ENCODE measurements around the gene MAN2A1.
"Not testable (repeated sequence)": the region's sequence is repeated elsewhere in the genome, so short reads cannot be mapped to it uniquely, and the experiment has no call there.

The MAN2A1 gene

GRCh38 chr5:109832207-109833188, 142.8 kb downstream of the MAN2A1 start:
- DNase-seq, result not testable (repeated sequence)

GRCh38 chr5:109833946-109834345, 144.2 kb downstream of the MAN2A1 start:
- no peak for DNase-seq

GRCh38 chr5:109836280-109836679, 146.6 kb downstream of the MAN2A1 start:
- no peak for DNase-seq

GRCh38 chr5:109837231-109837861, 147.6 kb downstream of the MAN2A1 start:
- DNase-seq, result no peak

- no peak for DNase-seq
These were observed 148.4 kb downstream of the MAN2A1 start for GRCh38 chr5:109838157-109838556.

- no peak for DNase-seq
These were observed 154.4 kb downstream of the MAN2A1 start for GRCh38 chr5:109844148-109844547.

GRCh38 chr5:109844695-109845094, 155.0 kb downstream of the MAN2A1 start:
- no peak for DNase-seq

GRCh38 chr5:109848130-109848529, 158.4 kb downstream of the MAN2A1 start:
- DNase-seq, result no peak

- DNase-seq, result no peak
These were observed 159.9 kb downstream of the MAN2A1 start for GRCh38 chr5:109849478-109850088.

- DNase-seq, result no peak
These were observed 162.8 kb downstream of the MAN2A1 start for GRCh38 chr5:109852371-109853155.

- no peak for DNase-seq
These were observed 163.7 kb downstream of the MAN2A1 start for GRCh38 chr5:109853377-109853776.

- DNase-seq, result no peak
These were observed 165.3 kb downstream of the MAN2A1 start for GRCh38 chr5:109855056-109855455.

- DNase-seq, result peak; percentile 32
These were observed 167.8 kb downstream of the MAN2A1 start for GRCh38 chr5:109857405-109858031.

GRCh38 chr5:109859537-109859936, 169.8 kb downstream of the MAN2A1 start:
- DNase-seq, result no peak

GRCh38 chr5:109862301-109862700, 172.6 kb downstream of the MAN2A1 start:
- no peak for DNase-seq

GRCh38 chr5:109863752-109864151, 174.0 kb downstream of the MAN2A1 start:
- no peak for DNase-seq

- DNase-seq, result no peak
These were observed 175.9 kb downstream of the MAN2A1 start for GRCh38 chr5:109865637-109866036.

GRCh38 chr5:109866051-109866450, 176.3 kb downstream of the MAN2A1 start:
- DNase-seq, result no peak

- DNase-seq, result no peak
These were observed 179.0 kb downstream of the MAN2A1 start for GRCh38 chr5:109868737-109869136.

GRCh38 chr5:109873687-109874086, 184.0 kb downstream of the MAN2A1 start:
- DNase-seq, result no peak

- DNase-seq, result no peak
These were observed 184.4 kb downstream of the MAN2A1 start for GRCh38 chr5:109874108-109874507.

GRCh38 chr5:109876030-109876725, 186.5 kb downstream of the MAN2A1 start:
- DNase-seq, result no peak
